VCaP (cell line): ENCODE data around the gene KRT34.
"Not testable (repeated sequence)": the region's sequence is repeated elsewhere in the genome, so short reads cannot be mapped to it uniquely, and the experiment has no call there.

Experiments used
- H3K27ac ChIP-seq: fragments of 450-650 bp; 2 replicates; pipeline ENCODE4 v1.5.1; 2017
- CTCF ChIP-seq: fragments of 450-650 bp; conservative IDR thresholded peaks from 2 replicates; pipeline ENCODE4 v1.5.1; 2017; ENCODE audit warnings: mild to moderate bottlenecking, moderate library complexity

KRT34 gene

GRCh38 chr17:41354536-41354935 lies 27.6 kb downstream of the KRT34 start:
- no peak for TF ChIP-seq CTCF

GRCh38 chr17:41352597-41353366 lies 29.3 kb downstream of the KRT34 start:
- H3K27ac ChIP-seq, result no peak overlapping the region
- no peak for TF ChIP-seq CTCF

More at GRCh38 chr17:41354536-41354935, 27.6 kb downstream of the KRT34 start:
- no peak overlapping the region for H3K27ac ChIP-seq

GRCh38 chr17:41351177-41351576 lies 30.9 kb downstream of the KRT34 start:
- no peak for TF ChIP-seq CTCF
- no peak overlapping the region for H3K27ac ChIP-seq

GRCh38 chr17:41350381-41350878 lies 31.7 kb downstream of the KRT34 start, which contains the start of gene KRT33A:
KRT33A (minus strand) TSS chr17:41350828; CDS start chr17:41350767, 61 bp downstream.
- not testable (repeated sequence) for H3K27ac ChIP-seq

- TF ChIP-seq CTCF, result no peak
- H3K27ac ChIP-seq, result no peak overlapping the region
Measured at GRCh38 chr17:41347869-41348760, 34.0 kb downstream of the KRT34 start.

- H3K27ac ChIP-seq, result not testable (repeated sequence)
Measured at GRCh38 chr17:41346421-41346820, 35.7 kb downstream of the KRT34 start.

GRCh38 chr17:41345992-41346391 lies 36.1 kb downstream of the KRT34 start:
- H3K27ac ChIP-seq, result no peak overlapping the region
- no peak for TF ChIP-seq CTCF

GRCh38 chr17:41343029-41343428 lies 39.1 kb downstream of the KRT34 start:
- TF ChIP-seq CTCF, result no peak
- no peak overlapping the region for H3K27ac ChIP-seq
